ENCODE results near the gene PLXDC1. TPM values are rescaled to one million over a fixed set of nuclear protein-coding genes. Genes with fewer than 3 reads are reported as not detected.
"Not testable (repeated sequence)": the region's sequence is repeated elsewhere in the genome, so short reads cannot be mapped to it uniquely, and the experiment has no call there.

PLXDC1 gene
- total RNA-seq, 4 donors from 2014 or later, result 3.3 to 45.1 (median 21.5) TPM

GRCh38 chr17:39027455-39028035 lies 123.9 kb downstream of the PLXDC1 start:
- TF ChIP-seq CTCF (IDR thresholded peaks at IDR 0.05) (no peak), POLR2A (IDR thresholded peaks at IDR 0.05) (no peak)
- H3K27ac ChIP-seq, result peak overlapping the region; percentile 23 to 53
- DNase-seq, result no peak
- no peaks in the 10 kb centered on the region for H3K4me1 ChIP-seq
- H3K9me3 ChIP-seq, result no peaks in the 10 kb centered on the region
- intact Hi-C loops (cut with DNase I; ENCODE audit: low total_unique reads), result no loop called here
- peak overlapping the region; percentile 30 to 36 for H3K4me3 ChIP-seq
- no peaks in the 10 kb centered on the region for H3K36me3 ChIP-seq
- H3K27me3 ChIP-seq, result peaks cover 0 to 5% of the 10 kb centered on the region in 2 donors

- peaks cover 0 to 5% of the 10 kb centered on the region in 2 donors for H3K27me3 ChIP-seq
- H3K4me1 ChIP-seq, result no peaks in the 10 kb centered on the region
- peak overlapping the region; percentile 23 to 53 for H3K27ac ChIP-seq
- no peaks in the 10 kb centered on the region for H3K9me3 ChIP-seq
- intact Hi-C loops (cut with DNase I; ENCODE audit: low total_unique reads), result no loop called here
- peak; percentile 52 to 65 for DNase-seq
- TF ChIP-seq POLR2A (IDR thresholded peaks at IDR 0.05) (no peak), CTCF (IDR thresholded peaks at IDR 0.05) (peak in 1 of 4 experiments; percentile 14)
- peak overlapping the region; percentile 30 to 36 for H3K4me3 ChIP-seq
- H3K36me3 ChIP-seq, result no peaks in the 10 kb centered on the region
Measured at GRCh38 chr17:39026980-39027451, 124.4 kb downstream of the PLXDC1 start.

- peak overlapping the region in 1 of 2 donors; percentile 53 for H3K27ac ChIP-seq
- not testable (repeated sequence) for H3K36me3 ChIP-seq
Measured at GRCh38 chr17:39026346-39026745, 125.1 kb downstream of the PLXDC1 start.

GRCh38 chr17:39022924-39023323 lies 128.5 kb downstream of the PLXDC1 start:
- Histone ChIP-seq H3K9me3 (no peaks in the 10 kb centered on the region), H3K4me1 (no peaks in the 10 kb centered on the region), H3K36me3 (no peaks in the 10 kb centered on the region), H3K27ac (no peak overlapping the region), H3K27me3 (peaks cover 0 to 5% of the 10 kb centered on the region in 2 donors), H3K4me3 (no peak overlapping the region)
- TF ChIP-seq CTCF (IDR thresholded peaks at IDR 0.05), result no peak
- no peak for TF ChIP-seq POLR2A (IDR thresholded peaks at IDR 0.05)
- intact Hi-C loops (cut with DNase I; ENCODE audit: low total_unique reads), result no loop called here
- no peak for DNase-seq

More at GRCh38 chr17:39026346-39026745, 125.1 kb downstream of the PLXDC1 start:
- DNase-seq; H3K4me1 ChIP-seq; H3K4me3 ChIP-seq; intact Hi-C loops (cut with DNase I; ENCODE audit: low total_unique reads); H3K27me3 ChIP-seq; H3K9me3 ChIP-seq: not testable (repeated sequence)

GRCh38 chr17:39020037-39020436 lies 131.4 kb downstream of the PLXDC1 start:
- intact Hi-C loops (cut with DNase I; ENCODE audit: low total_unique reads), result not testable (repeated sequence)

GRCh38 chr17:39018267-39019134 lies 132.9 kb downstream of the PLXDC1 start:
- intact Hi-C loops (cut with DNase I; ENCODE audit: low total_unique reads), result no loop called here
- Histone ChIP-seq H3K27ac (no peak overlapping the region), H3K4me1 (no peaks in the 10 kb centered on the region), H3K9me3 (no peaks in the 10 kb centered on the region), H3K36me3 (no peaks in the 10 kb centered on the region), H3K4me3 (no peak overlapping the region), H3K27me3 (no peaks in the 10 kb centered on the region)
- DNase-seq, result no peak
- TF ChIP-seq CTCF (IDR thresholded peaks at IDR 0.05) (no peak), POLR2A (IDR thresholded peaks at IDR 0.05) (no peak)

More at GRCh38 chr17:39020037-39020436, 131.4 kb downstream of the PLXDC1 start:
- H3K27me3 ChIP-seq, H3K9me3 ChIP-seq, H3K4me3 ChIP-seq, DNase-seq, H3K36me3 ChIP-seq, H3K4me1 ChIP-seq, H3K27ac ChIP-seq: not testable (repeated sequence)

Data from uterus (tissue), 4 donors.